ENCODE measurements around the gene HLA-B.

Gene HLA-B

DNA sequence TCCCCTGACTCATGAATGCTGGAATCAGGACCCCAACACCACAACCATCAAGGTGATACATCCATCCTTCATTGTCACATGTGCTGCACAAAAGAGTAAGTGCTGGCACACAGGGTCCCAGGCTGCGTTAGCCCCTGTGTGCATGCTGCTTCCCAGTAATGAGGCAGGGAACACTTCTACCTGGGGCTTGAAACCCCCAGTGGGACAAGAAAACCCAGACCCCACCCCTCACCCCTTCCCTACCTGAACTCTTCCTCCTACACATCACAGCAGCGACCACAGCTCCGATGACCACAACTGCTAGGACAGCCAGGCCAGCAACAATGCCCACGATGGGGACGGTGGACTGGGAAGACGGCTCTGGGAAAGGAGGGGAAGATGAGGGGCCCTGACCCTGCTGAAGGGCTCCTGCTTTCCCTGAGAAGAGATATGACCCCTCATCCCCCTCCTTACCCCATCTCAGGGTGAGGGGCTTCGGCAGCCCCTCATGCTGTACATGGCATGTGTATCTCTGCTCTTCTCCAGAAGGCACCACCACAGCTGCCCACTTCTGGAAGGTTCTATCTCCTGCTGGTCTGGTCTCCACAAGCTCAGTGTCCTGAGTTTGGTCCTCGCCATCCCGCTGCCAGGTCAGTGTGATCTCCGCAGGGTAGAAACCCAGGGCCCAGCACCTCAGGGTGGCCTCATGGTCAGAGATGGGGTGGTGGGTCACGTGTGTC is 2.0 kb downstream of the HLA-B start:
- ChIA-PET POLR2A (interaction anchor here (0.6 kb wide), 1 partner anchor 72 kb away, joined by 3 read pairs; no protein-coding TSS in a partner anchor), CTCF (no interaction called here)
- TF ChIP-seq NFRKB (IDR thresholded peaks at IDR 0.05) (no peak), ZNF384 (IDR thresholded peaks at IDR 0.05) (no peak), ARNT (IDR thresholded peaks at IDR 0.05) (no peak), HDGF (IDR thresholded peaks at IDR 0.05; ENCODE audit: borderline replicate concordance) (no peak), TARDBP (IDR thresholded peaks at IDR 0.05) (no peak), FOXK2 (IDR thresholded peaks at IDR 0.05) (no peak), BHLHE40 (IDR thresholded peaks at IDR 0.05; ENCODE audit: borderline replicate concordance) (no peak), FOXM1 (IDR thresholded peaks at IDR 0.05; ENCODE audit: borderline replicate concordance) (no peak), LEF1 (IDR thresholded peaks at IDR 0.05; ENCODE audit: borderline replicate concordance) (no peak), SP1 (IDR thresholded peaks at IDR 0.05) (no peak), SUZ12 (IDR thresholded peaks at IDR 0.05) (no peak), L3MBTL2 (conservative IDR thresholded peaks at IDR 0.05) (no peak), ELF4 (IDR thresholded peaks at IDR 0.05) (no peak), FOXA1 (IDR thresholded peaks at IDR 0.05) (no peak)
- TF ChIP-seq, protein P1, sequence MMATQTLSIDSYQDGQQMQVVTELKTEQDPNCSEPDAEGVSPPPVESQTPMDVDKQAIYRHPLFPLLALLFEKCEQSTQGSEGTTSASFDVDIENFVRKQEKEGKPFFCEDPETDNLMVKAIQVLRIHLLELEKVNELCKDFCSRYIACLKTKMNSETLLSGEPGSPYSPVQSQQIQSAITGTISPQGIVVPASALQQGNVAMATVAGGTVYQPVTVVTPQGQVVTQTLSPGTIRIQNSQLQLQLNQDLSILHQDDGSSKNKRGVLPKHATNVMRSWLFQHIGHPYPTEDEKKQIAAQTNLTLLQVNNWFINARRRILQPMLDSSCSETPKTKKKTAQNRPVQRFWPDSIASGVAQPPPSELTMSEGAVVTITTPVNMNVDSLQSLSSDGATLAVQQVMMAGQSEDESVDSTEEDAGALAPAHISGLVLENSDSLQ (IDR thresholded peaks at IDR 0.05), result no peak
- no peak for DNase-seq (ENCODE audit: extremely low spot score)

DNA sequence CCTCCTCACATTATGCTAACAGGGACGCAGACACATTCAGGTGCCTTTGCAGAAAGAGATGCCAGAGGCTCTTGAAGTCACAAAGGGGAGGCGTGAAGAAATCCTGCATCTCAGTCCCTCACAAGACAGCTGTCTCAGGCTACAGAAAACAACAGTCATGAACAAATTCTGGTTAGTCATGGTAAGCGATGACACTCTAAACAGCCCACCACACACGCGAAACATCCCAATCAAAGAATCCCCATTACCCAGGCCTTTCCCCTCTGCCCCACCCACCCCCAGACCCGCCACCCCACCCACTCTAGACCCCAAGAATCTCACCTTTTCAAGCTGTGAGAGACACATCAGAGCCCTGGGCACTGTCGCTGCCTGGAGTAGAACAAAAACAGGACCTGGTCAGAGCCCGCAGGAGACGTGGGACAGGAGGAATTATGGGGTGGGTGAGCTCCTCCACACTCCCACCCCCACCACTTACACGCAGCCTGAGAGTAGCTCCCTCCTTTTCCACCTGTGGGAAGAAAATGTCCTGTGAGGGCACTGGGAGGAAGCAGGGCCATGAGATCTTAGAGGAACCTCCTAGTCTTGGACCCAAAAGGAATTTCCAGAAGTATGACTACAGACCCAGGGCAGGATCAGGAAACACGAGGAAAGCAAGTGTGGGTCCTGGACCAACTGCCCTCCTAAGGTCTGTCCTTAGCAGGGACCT is 2.7 kb downstream of the HLA-B start:
- ChIA-PET CTCF (no interaction called here), POLR2A (no interaction called here)
- no peak for TF ChIP-seq FOXK2 (IDR thresholded peaks at IDR 0.05)
- no peak for TF ChIP-seq LEF1 (IDR thresholded peaks at IDR 0.05; ENCODE audit: borderline replicate concordance)
- no peak for TF ChIP-seq CTBP1 (IDR thresholded peaks at IDR 0.05; ENCODE audit: borderline replicate concordance)
- no peak for TF ChIP-seq SUZ12 (IDR thresholded peaks at IDR 0.05)
- no peak for DNase-seq (ENCODE audit: extremely low spot score)

DNA sequence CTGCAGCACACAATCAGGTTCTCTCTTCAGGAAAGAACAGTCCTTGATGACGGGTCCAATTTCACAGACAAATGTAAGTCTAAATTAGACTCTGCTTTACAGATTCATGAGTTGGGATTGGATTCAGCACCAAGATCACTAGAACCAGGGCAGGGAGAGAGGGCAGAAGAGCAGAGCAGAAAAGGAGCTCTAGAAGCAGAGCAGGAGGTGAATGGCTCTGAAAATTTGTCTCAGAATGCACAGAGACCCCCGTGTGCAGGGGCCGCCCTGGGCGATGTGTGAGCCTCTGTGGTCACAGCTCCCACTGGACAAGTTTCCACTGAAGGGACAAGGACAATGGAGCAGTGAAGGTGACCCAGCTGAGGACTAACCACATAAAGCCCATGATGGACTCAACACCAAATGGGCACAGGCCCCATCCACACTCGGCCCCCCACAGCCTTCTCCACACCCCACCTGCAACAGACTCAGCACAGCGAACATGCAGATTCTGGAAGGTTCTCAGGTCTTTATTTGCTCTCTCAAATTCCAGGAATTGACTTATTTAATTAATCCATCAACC is 3.5 kb downstream of the HLA-B start:
- no peak for DNase-seq (ENCODE audit: extremely low spot score)
- POLR2A ChIA-PET, result no interaction called here
- no peak for TF ChIP-seq ZNF384 (IDR thresholded peaks at IDR 0.05)
- no peak for TF ChIP-seq FOXK2 (IDR thresholded peaks at IDR 0.05)
- no peak for TF ChIP-seq LEF1 (IDR thresholded peaks at IDR 0.05; ENCODE audit: borderline replicate concordance)
- no peak for TF ChIP-seq NFRKB (IDR thresholded peaks at IDR 0.05)
- TF ChIP-seq FOXM1 (IDR thresholded peaks at IDR 0.05; ENCODE audit: borderline replicate concordance), result no peak
- no peak for TF ChIP-seq ARNT (IDR thresholded peaks at IDR 0.05)
- no peak for TF ChIP-seq FOXA1 (IDR thresholded peaks at IDR 0.05)
- TF ChIP-seq SUZ12 (IDR thresholded peaks at IDR 0.05), result no peak
- TF ChIP-seq CTBP1 (IDR thresholded peaks at IDR 0.05; ENCODE audit: borderline replicate concordance), result no peak
- no peak for TF ChIP-seq HDGF (IDR thresholded peaks at IDR 0.05; ENCODE audit: borderline replicate concordance)
- TF ChIP-seq L3MBTL2 (conservative IDR thresholded peaks at IDR 0.05), result no peak
- TF ChIP-seq TARDBP (IDR thresholded peaks at IDR 0.05), result no peak
- no peak for TF ChIP-seq SP1 (IDR thresholded peaks at IDR 0.05)
- no peak for TF ChIP-seq BHLHE40 (IDR thresholded peaks at IDR 0.05; ENCODE audit: borderline replicate concordance)
- TF ChIP-seq, protein P1 (IDR thresholded peaks at IDR 0.05), result no peak
- CTCF ChIA-PET, result no interaction called here

DNA sequence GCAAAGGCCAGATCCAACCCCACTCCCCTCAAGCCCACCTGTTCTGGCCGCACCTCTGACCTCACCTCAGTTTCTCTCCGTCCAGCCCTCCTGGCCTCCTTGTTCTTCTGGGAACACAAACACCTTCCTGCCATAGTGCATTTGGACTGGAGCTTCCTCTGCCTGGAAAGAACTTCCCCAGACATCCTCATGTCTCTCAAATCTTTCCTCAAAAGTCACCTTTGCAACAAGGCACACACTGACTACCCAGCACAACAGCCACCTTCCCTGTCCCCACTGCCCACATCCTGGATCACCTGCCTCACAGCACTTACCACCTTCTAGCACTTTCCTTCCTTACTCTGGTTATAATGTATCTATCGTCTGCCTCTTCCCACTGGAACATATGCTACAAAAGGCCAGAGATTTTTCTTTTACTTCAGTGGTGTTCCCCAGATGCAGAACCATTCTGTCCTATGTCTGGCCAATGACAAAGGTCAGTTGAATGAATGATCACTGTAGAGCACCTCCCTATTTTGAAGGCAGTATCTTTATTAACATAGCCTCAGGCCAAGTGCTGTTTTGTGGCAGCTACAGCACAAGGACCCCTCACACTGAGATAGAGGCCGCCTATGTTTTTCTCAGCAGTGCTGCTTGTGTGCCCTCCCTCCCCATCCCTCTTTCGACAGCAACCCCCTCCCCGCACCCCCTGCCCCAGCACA is 4.1 kb downstream of the HLA-B start:
- DNase-seq (ENCODE audit: extremely low spot score), result no peak
- ChIA-PET CTCF (no interaction called here), POLR2A (no interaction called here)
- TF ChIP-seq LEF1 (IDR thresholded peaks at IDR 0.05; ENCODE audit: borderline replicate concordance) (no peak), FOXK2 (IDR thresholded peaks at IDR 0.05) (no peak), BHLHE40 (IDR thresholded peaks at IDR 0.05; ENCODE audit: borderline replicate concordance) (no peak), CTBP1 (IDR thresholded peaks at IDR 0.05; ENCODE audit: borderline replicate concordance) (no peak), HDGF (IDR thresholded peaks at IDR 0.05; ENCODE audit: borderline replicate concordance) (no peak), FOXA1 (IDR thresholded peaks at IDR 0.05) (no peak)

DNA sequence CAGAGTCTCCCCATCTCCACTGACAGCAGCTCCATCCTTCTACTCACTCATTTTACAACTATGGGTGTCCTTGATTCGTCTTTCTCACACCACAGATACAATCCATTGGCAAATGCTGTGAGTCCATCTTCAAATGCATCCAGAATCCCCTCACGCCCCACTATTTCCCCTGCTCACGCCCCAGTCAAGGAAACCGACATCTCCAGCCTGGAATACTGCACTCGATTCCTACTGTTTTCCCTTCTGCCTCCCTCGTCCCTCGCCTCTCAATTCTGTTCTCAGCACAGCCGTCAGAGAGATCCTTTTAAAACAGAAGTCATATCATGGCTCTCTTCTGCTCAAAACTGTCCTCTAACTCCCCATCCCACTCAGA is 4.7 kb downstream of the HLA-B start:
- TF ChIP-seq TARDBP (IDR thresholded peaks at IDR 0.05), result no peak
- ChIA-PET CTCF (no interaction called here), POLR2A (no interaction called here)
- no peak for DNase-seq (ENCODE audit: extremely low spot score)

DNA sequence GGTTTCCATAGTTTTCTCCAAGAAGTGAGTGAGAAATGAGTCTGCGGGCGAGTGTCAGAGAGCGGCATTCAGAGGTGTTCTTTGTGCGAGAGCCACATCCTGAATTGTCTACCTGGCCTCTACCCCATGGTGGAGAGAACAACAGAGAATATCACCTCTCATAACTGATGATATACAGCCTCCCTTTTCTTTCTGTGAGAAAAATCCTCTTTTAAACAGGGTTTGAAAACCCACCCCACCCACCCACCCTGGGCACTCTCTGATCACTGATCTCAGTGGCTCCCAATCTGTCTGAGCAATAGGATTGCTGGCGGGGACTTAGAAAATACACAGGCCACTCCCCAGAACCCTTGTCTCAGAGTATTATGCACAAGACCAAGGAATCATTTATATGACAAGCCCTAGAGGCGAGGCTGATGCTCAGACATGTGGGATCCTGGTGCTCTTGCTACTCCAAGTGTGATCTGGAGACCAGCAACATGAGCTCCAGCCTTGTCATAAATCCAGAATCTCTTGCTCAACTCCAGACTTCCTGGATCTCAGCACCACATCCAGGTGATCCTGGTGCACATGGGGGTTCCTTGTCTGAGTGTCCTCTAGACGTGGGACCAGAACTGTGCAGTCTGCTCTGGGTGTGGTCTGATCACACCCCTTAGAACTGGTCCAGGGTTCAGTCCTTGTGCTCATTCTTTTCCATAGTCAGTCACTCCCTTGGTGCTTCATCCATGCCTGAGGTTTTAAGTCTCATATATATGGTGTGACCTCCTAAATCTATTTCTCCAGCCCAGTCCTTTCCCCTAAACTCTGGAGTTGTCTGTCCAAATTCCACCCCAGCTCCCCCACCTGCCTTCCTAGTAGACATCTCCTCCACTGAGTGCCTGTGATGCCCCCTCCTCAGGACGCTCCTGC is 5.3 kb downstream of the HLA-B start:
- TF ChIP-seq LEF1 (IDR thresholded peaks at IDR 0.05; ENCODE audit: borderline replicate concordance), result no peak
- no peak for TF ChIP-seq ARNT (IDR thresholded peaks at IDR 0.05)
- no peak for TF ChIP-seq L3MBTL2 (conservative IDR thresholded peaks at IDR 0.05)
- TF ChIP-seq ZNF384 (IDR thresholded peaks at IDR 0.05), result no peak
- TF ChIP-seq FOXA1 (IDR thresholded peaks at IDR 0.05), result no peak
- no peak for TF ChIP-seq FOXK2 (IDR thresholded peaks at IDR 0.05)
- no peak for TF ChIP-seq SUZ12 (IDR thresholded peaks at IDR 0.05)
- no peak for TF ChIP-seq SP1 (IDR thresholded peaks at IDR 0.05)
- no peak for TF ChIP-seq NFRKB (IDR thresholded peaks at IDR 0.05)
- TF ChIP-seq ELF4 (IDR thresholded peaks at IDR 0.05), result no peak
- TF ChIP-seq, protein P1 (IDR thresholded peaks at IDR 0.05), result no peak
- TF ChIP-seq FOXM1 (IDR thresholded peaks at IDR 0.05; ENCODE audit: borderline replicate concordance), result no peak
- no peak for TF ChIP-seq HDGF (IDR thresholded peaks at IDR 0.05; ENCODE audit: borderline replicate concordance)
- TF ChIP-seq BHLHE40 (IDR thresholded peaks at IDR 0.05; ENCODE audit: borderline replicate concordance), result no peak
- TF ChIP-seq CTBP1 (IDR thresholded peaks at IDR 0.05; ENCODE audit: borderline replicate concordance), result no peak
- no peak for TF ChIP-seq TARDBP (IDR thresholded peaks at IDR 0.05)
- POLR2A ChIA-PET, result no interaction called here
- CTCF ChIA-PET, result no interaction called here
- no peak for DNase-seq (ENCODE audit: extremely low spot score)
